ENCODE results near the gene NUAK2.
"Not testable (repeated sequence)": the region's sequence is repeated elsewhere in the genome, so short reads cannot be mapped to it uniquely, and the experiment has no call there.

The NUAK2 gene

GRCh38 chr1:205294175-205294917 lies 27.2 kb downstream of the NUAK2 start:
- no peak for DNase-seq

GRCh38 chr1:205293350-205294074 lies 28.0 kb downstream of the NUAK2 start:
- no peak for DNase-seq

GRCh38 chr1:205291596-205291995 lies 29.9 kb downstream of the NUAK2 start:
- no peak for DNase-seq

DNA sequence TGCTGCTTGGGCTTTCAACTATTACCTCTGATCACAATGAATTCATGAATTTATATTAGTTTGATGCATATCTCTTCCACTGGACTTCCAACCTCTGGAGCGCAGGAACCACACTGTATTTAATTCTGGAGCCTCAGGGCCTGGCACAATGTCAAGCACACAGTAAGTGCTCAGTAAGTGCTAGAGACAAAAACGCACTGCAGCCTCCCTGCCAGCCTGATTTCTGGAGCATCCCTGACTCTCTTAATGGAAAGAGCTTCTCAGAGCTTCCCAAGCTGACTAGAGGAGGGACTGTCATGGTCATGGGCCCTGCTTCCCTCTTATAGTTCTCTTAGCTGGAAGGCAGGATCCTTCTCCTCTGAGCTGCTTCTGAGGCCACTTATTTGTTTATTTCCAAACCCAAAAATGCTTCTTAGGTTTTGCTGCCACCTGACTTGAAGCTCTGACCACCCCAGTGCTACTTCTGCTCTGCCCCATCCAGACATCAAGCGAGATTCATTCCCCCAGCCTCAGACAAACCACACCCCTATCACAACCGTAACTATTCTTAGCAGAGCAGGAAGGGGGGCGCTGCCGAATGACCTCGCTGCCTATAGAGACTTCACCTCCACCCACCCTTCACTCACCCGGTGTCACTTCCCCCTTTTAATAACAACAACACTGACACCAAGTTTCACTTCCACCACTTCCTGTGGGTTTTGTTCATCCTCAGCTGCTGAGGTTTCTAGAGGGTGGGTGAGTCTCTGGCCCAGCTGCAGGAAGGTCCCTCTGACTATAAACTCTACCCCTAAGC lies 33.6 kb downstream of the NUAK2 start:
- DNase-seq, result no peak

DNA sequence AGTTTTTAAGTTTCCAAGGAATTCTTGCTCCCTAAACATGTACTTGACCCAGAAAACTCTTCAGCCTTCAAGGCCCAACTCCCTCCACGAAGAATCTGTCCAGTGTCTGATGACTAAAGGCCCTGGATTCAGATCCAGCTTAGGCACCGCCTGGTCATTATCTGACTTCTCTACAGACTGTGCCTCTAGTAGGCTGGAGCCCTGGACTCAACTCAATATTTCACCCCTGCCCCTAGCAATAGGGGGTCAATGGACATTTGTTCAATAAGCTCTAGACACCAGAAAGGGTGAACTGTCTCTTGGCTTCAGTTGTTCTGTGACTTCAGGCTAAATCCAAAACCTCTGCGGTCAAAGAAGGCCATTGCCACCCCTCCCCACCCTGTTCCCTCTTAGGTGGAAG lies 34.5 kb downstream of the NUAK2 start:
- no peak for DNase-seq

- DNase-seq, result no peak
Observed at GRCh38 chr1:205286335-205286950, 35.1 kb downstream of the NUAK2 start.

GRCh38 chr1:205285381-205286101 lies 36.0 kb downstream of the NUAK2 start:
- no peak for DNase-seq

GRCh38 chr1:205284420-205285144 lies 37.0 kb downstream of the NUAK2 start:
- peak; percentile 56 for DNase-seq

DNA sequence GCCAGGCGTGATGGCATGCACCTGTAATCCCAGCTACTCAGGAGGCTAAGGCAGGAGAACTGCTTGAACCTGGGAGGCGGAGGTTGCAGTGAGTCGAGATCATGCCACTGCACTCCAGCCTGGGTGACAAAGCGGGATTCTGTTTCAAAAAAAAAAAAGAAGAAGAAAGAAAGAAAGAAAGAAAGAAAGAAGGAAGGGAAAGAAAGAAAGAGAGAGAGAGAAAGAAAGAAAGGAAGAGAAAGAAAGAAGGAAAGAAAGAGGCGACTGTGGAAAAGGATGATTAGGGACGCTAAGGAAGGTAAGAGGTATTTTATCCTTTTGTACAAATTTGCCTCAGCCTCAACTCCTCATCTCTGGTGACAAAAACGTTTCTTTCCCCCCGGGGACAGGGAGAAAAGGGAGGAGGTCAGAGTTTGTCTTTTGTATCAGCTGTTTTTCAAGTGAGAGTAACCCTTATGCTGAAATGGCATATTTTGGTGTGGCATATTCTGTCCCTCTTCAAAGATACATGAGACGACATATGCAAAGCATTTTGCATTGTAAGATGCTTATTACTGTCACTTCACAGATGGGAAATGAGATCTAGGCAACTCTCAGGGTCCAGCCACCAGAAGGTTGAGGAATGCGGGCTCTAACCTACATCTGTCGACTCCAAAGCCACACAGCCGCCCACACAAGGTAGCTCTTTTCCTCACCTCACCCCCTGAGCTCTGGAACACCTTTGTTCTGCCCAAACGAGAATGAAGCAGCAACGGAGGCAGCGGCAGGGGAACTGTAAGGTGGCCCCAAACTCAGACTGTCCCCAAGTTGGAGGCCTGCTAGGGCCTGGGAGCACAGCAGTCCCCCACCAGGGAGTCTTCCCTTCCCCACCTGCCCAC lies 38.0 kb downstream of the NUAK2 start:
- DNase-seq, result no peak

DNA sequence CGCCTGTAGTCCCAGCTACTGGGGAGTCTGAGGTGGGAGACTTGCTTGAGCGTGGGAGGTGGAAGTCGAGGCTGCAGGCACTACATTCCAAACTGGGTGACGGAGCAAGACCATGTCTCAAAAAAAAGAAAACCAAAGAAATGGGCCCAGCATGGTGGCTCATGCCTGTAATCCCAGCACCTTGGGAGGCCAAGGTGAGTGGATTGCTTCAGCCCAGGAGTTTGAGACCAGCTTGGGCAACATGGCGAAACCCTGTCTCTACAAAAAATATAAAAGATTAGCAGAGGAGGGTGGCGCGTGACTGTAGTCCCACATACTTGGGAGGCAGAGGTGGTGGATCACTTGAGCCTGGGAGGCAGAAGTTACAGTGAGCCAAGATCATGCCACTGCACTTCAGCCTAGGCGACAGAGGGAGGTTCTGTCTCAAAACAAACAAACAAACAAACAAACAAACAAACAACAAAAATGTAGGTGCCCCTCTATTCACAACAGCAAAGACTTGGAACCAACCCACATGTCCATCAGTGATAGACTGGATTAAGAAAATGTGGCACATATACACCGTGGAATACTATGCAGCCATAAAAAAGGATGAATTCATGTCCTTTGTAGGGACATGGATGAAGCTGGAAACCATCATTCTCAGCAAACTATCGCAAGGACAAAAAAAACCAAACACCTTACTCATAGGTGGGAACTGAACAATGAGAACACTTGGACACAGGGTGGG lies 40.7 kb downstream of the NUAK2 start:
- DNase-seq, result not testable (repeated sequence)

- DNase-seq, result no peak
Observed at GRCh38 chr1:205279986-205280385, 41.6 kb downstream of the NUAK2 start.

- DNase-seq, result no peak
Observed at GRCh38 chr1:205276689-205277065, 44.9 kb downstream of the NUAK2 start.

DNA sequence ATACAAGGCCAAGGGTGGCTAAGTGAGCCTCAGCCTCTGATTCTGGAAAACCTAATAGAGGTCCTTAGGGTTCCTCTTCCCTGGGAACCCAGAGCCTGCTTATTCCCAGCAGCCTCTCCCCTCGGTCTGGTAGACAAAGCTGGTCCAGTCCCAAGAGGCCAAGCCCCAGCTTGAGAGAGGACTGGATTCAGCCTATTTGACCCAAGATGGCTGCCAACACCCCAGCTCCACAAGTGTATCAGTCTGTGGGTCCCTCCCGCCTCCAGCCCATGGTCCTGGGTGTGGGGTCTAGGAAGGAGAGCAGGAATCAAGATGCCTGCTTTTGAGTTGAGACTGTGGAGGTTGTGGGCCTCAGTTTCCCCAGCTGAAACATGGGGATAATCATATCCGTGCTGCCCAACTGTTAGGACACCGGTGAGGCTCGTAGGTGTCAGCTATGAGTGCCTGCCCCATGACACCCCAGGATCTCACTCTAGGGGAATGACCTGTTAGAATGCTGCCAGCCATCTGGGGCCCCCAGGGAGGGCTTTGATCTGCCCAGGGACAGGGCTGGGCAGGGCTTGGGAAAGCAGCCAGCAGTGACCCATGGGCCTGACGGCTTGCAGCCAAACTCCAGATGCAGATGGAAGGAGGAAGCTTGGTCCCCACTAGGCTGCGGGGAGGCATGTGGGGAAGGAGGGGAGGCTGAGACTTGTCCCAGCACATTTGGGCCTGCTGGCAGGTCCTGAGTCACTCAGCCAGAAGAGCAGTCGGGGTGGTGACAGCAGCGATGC lies 45.4 kb downstream of the NUAK2 start:
- no peak for DNase-seq

DNA sequence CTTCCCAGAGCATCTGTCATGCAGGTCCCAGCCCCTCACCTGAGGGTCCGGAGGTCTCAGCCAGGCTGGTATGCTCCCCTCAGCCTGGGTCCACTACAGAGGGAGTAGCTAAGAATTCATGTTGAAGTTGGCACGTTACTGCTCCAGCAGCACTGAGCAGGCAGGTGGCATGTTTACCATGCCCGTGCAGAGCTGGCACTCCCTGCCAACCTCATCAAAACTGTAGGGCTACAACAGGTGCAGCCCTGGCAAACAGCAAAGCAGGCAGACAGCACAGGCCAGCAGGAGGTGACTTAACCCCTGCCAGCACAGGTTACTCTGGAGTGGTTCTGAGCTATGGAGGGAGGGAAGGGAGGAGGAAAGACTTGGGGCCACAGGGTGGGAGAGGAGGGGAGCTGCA lies 46.4 kb downstream of the NUAK2 start:
- peak; percentile 83 for DNase-seq

GRCh38 chr1:205274041-205274691 lies 47.4 kb downstream of the NUAK2 start:
- no peak for DNase-seq

DNA sequence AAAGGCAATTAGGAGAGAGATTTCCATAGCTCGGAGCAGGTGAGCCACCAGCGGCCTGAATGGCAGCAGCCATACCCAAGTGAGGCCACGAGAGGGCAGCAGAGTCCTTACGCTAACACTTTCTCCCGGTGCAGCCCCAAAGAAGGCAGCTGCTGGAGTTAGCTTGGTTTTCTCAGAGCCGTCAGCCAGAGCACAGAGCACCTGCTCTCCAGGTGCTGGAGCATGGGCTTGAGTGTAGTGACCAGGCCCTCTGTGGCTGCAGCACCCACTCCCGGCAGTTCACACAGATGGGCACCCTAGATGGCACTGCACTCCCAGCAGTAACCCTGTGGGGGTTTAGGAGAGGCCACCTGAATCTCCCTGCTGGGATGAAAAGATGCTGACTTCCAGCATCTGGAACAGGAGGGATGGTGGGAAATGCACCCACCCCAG lies 48.0 kb downstream of the NUAK2 start:
- DNase-seq, result peak; percentile 86

DNA sequence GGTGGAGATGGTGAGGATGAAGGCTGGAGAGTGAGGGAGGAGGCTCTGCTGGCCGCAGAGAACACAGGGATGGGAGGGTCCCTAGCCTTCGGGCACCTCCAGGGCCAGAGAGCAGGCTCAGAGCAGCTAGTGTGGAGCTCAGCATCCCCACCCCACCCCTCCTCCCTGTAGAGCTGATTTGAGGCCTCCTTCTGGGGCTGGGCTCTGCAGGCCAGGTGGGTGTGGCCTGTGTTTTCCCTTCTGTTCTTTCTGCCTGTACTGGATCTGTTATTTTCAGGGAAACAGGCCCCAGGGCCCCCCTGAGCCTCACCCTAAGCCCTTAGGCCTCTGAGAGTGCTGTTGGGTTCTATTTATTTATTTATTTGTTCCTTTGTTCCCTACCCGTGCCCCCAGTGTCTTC lies 49.0 kb downstream of the NUAK2 start:
- DNase-seq, result no peak

- DNase-seq, result no peak
Observed at GRCh38 chr1:205271745-205272144, 49.8 kb downstream of the NUAK2 start.

DNA sequence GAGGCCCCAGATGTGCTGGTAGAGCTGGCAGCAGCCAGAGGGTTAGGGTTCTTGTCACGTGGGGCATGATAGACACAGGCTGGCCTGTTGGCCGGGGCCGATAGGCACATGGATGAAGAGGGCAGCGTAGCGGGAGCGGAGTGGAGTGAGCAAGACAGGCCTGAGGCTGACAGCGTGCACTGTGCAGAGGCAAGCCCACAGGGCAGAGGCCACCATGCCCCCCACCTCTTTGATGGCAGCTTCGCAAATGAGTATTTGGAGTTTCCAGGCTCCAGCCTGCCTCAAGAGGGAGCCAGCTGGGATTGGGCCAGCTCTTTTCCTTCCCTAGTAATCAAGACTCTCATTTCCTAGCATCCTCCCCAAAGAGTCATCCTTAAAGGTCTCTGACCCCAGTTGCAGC lies 50.3 kb downstream of the NUAK2 start:
- DNase-seq, result no peak

All from NCI-H774 (cell line).